IPS-NIHi11 (cell line): ENCODE results near the gene CCDC122.

ENCODE experiments used
- DNase-seq: peaks from one replicate; pipeline ENCODE4 v3.0.0; 2012; ENCODE audit warnings: mixed read lengths, low spot score

CCDC122 gene

GRCh38 chr13:43878892-43879754 lies at the start of gene CCDC122:
Gene CCDC122 (minus strand): TSS chr13:43879740. CDS start chr13:43869376, 10,364 bp downstream.
- peak; percentile 85 for DNase-seq

DNA sequence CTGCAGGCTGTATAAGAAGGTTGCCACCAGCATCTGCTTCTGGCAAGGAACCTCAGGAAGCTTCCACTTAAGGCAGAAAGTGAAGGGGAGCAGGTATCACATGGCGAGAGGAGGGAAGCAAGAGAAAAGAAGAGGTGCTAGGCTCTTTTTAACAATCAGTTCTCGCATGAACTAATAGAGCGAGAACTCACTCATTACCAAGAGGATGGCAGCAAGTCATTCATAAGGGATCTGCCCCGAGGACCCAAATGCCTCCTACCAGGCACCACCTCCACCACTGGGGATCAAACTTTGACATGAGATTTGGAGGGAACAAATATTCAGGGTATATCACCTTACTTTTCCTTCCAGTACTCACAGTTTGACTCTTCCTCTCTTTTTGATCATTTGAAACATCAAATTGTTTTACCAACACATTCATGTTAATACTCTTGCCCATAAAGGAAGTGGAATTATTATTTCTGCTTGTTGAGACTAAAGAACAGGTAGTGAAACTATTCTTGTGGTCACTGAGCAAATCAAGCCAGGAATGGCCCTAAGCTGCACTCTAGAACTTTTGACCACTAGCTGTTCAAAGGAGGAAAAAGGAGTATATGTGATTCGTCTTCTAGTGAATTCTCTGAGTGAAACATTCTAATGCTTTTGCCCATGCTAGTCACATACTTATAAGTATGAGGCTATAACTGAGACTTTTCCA lies 45.2 kb upstream of the CCDC122 start:
- DNase-seq, result no peak

DNA sequence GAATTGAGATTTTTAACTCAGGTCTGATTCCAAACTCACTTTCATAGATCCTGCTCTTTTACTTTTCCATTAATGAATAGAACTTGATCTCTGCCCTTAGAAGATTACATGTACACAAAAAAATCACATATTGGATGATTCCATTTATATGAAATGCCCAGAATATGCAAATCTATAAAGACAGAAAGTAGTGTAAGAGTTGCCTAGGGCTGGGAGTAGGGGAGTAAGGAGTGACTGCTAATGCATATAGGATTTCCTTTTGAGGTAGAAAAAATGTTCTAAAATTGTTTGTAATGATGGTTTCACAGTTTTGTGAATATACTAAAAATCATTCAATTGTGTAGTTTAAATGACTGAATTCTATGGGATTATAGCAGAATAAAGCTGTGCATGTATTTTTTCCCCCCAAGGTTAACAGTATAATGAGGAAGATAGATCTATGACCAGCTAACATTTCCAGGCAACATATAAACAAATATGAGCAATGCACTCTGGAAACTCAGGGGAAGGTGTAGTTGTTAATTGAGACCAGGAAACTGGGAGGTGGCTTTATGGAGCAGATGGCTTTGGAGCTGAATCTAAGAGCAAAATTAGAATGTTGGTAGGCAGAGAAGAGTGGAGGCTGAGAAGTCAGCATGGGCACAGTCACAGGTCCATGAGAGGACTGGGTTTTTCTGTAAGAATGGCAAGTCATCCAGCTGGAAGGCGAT lies 41.6 kb upstream of the CCDC122 start:
- no peak for DNase-seq

- no peak for DNase-seq
Measured at GRCh38 chr13:43918636-43919035, 39.1 kb upstream of the CCDC122 start.

DNA sequence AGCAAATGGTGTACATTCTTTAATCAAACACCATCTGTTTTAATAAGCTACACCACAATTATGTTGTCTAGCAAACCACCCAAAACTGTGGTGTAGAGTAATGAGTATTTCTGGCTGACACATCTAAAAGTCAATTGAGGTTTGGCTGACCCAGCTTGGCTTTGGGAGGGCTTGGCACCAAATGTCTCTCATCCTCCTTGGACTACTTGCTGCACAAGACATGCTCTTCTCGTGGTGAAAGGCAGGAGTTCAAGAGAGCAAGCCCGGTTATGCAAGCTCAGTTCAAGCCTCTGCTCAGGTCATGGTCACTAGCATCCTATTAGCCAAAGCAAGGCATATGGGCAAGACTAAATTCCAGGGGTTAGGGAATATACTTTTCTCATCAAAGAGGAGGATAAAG lies 37.3 kb upstream of the CCDC122 start:
- no peak for DNase-seq

- DNase-seq, result no peak
Measured at GRCh38 chr13:43915451-43915850, 35.9 kb upstream of the CCDC122 start.

GRCh38 chr13:43911871-43912270 lies 32.3 kb upstream of the CCDC122 start:
- no peak for DNase-seq

GRCh38 chr13:43911278-43911677 lies 31.7 kb upstream of the CCDC122 start:
- DNase-seq, result no peak

DNA sequence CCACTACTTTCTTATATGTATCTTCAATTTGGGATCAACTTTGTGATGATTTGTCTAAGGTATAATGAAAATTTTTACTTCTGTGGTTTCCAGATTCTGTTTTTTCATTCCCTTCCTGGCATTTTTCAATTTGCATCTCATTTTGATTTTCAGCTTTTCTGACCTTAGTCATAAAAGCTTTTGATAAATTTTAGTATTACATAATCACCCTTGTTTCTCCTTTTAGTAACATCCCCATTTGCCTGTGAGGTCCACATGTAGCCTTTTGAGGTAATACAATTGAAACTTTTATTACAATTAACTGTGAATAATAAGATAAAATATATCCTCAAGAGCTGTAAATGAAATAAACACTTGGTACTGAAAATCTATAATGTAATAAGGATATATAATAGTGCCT lies 31.3 kb upstream of the CCDC122 start:
- DNase-seq, result no peak

DNA sequence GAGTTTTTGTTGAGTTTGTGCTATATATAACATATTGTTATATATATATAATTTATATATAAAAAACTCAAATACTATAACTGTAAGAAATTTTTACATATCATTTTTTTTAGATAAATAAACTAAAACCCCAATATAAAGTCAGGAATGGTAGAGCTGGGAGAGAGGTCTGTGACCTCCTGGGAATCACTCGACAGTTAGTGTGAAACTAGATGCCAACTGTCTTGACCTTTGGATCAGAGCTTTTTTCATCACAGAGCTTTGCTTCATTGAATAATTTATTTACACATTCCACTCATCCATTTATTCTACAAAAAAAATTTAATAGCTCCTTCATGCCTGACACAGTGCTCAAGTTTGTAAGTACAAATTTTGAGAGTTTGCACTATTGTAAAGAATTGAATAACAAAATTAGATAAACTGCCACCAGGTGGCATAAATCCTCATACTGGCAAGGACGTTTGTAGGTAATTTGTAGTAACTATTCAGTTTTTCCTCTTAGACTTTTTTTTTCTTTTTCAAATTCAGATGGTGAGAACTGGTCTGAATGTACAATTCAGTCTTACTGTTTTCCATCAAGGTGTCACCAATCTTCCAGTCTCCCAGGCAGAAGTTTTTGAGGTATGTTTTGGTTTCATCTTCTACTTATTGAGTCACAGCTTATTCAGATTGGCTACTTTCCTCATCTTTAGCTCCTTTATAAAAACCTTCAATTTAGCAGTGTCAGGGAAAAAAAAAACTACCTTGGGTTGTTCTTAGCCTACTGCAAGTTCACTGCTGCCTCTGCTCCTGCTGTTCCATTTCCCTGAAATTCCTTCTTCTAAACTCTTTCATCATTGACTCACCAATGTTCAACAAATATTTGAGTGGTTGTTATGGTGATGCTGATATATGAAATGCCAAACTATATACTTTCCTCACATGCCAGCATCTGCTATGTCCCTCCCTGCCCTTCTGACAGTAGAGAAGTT lies 28.9 kb upstream of the CCDC122 start:
- DNase-seq, result no peak

GRCh38 chr13:43905435-43906031 lies 26.0 kb upstream of the CCDC122 start:
- peak; percentile 47 for DNase-seq

DNA sequence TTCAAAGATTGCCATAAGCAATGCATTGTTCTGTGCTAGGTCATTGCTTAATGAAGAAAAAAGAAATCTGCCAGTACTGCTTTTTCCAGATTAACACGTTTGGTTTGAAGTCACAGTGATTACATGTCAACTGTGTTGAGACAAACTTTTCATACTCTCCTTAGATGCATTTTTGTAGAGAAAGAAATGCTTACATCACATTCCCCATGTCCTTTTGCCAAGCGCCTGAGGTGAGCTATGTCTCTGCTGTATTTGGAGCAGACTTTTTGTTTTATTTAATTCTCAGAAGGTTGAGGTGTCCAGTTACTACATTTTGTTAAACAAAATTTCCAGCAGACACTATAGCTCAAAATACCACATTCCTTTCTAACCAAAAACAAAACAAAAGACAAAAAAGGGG lies 16.4 kb upstream of the CCDC122 start:
- DNase-seq, result no peak

- DNase-seq, result peak; percentile 16
Measured at GRCh38 chr13:43894438-43894837, 14.9 kb upstream of the CCDC122 start.

DNA sequence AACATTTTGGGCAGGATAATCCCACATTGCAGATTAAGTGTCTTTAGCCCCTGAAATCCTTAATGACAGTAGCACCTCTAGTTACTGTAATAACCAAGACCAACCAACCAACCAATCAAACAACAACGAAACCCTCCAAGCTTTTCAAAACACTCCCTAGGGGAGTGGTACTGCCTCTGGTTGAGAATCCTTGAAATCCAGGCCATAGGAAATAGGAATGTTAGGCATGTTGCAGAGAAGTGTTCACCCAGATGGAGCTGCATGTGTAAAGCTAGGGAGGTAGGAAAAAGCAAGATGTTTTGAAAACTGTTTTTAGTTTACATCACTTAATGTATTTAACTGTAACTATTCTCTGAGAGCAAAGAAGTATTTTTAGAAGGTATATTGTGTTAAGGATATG lies 4.7 kb upstream of the CCDC122 start:
- DNase-seq, result no peak

- no peak for DNase-seq
Measured at GRCh38 chr13:43883631-43884030, 4.1 kb upstream of the CCDC122 start.

- no peak for DNase-seq
Measured at GRCh38 chr13:43881580-43881979, 2.0 kb upstream of the CCDC122 start.

DNA sequence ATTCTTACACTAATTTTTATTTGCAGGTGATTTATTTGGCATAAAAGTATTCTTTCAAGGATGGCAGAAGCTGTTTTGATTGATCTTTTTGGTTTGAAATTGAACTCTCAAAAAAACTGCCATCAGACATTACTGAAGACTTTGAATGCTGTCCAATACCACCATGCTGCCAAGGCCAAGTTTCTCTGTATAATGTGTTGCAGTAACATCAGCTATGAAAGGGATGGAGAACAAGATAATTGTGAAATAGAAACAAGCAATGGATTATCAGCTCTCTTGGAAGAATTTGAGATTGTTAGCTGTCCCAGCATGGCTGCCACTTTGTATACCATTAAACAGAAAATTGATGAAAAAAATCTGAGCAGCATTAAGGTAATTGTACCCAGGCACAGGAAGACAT lies 1.4 kb upstream of the CCDC122 start:
- DNase-seq, result no peak

DNA sequence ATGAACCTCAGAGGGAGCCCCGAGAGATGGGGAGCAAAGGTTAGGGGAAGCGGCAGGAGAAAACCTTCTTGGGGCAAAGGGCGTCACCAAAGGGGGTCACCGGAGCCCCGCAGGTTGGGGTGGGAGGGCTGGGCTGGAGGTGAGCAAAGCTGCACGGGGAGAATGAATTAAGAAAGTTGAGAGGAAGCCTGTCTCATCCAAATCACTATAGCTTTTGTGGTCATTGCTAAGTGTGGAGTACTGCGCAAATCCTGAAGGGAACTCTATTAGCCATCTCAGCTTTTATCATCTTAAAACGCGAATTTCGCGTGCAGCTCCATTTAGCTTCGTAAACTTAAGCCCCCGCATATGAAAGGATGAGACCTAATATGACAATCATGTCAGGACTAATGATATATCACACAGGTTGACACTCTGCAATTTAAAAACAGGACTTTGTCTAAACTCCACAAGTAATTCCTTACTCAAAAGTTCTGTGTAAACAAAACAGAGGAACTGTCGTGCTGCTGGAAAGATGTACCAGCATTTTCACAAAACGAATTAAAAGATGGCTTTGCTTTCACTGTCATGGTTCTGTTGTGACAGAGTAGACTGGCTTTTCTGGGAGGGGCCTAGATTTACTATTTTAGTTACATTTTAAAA lies 795 bp upstream of the CCDC122 start:
- DNase-seq, result no peak

GRCh38 chr13:43879755-43880181 lies 228 bp upstream of the CCDC122 start, which contains the start of gene LACC1:
Gene LACC1 (plus strand): TSS chr13:43879904. CDS start chr13:43880986, 1,082 bp downstream.
- DNase-seq, result no peak

- DNase-seq, result no peak
Measured at GRCh38 chr13:43877766-43878165, 1.8 kb downstream of the CCDC122 start.
